Activated CD4-positive, alpha-beta T cell treated with anti-CD3 and anti-CD28 coated beads, Interleukin-2, amount 50 U/mL, for 4 hours (primary cell): ENCODE results near the gene ATXN2.
"Not testable (repeated sequence)": the region's sequence is repeated elsewhere in the genome, so short reads cannot be mapped to it uniquely, and the experiment has no call there.

Experiments
- DNase-seq, 2 experiments: peaks; one replicate each; pipeline ENCODE4 v3.0.0-alpha.2; 2020

The ATXN2 gene

DNA sequence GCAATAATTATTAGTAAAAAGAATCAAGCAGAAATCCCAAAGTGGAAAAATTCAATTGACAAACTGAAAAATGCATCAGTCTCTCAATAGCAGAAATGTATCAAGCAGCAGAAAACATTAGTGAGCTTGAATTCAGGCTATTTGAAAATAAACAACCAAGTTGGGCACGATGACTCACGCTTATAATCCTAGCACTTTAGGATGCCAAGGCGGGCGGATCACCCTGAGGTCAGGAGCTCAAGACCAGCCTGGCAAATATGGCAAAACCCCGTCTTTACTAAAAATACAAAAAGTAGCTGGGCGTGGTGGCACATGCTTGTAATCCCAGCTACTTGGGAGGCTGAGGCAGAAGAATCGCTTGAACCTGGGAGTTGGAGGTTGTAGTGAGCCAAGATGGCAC, 106.1 kb downstream of the ATXN2 start:
- not testable (repeated sequence) for DNase-seq

- no peak for DNase-seq
Measured at GRCh38 chr12:111488798-111489197, 110.3 kb downstream of the ATXN2 start.

DNA sequence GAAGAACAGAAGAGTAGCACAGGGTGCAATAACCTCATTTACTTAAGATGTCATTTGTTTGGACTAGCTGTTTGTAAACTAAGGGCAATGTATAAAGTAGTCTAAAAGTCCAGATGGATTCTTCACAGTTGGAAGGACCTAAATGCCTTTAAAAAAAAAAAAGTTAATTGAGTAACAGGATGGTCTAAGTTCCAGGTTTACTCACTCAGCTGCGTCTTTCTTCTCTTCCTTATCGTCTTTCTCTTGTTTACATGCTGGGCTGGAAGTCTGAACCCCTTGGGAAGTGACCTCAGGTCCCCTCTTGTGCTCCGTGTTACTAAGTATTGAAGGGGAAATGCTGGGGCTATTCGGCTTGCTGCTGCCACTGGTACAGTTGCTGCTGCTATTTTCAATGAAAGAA, 110.8 kb downstream of the ATXN2 start:
- no peak for DNase-seq

GRCh38 chr12:111482462-111482861, 116.7 kb downstream of the ATXN2 start:
- DNase-seq, result no peak

DNA sequence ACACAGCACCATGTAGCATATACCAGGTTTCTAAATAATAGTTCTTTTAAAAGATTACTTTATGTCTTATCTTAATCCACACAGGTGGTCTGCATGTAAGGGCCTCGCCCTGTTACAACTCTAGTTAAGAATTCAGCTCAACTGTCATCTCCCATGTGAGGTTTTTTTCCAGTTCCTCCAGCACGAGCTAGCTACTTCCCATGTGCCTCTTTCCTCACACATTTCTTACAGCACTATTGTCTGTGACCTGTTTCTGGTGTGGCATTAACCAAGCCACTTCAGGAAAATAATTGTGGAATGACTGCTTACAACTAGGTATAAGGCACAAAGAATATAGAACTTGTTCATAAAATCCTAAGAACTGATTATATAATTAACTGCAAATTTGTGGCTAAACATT, 127.9 kb downstream of the ATXN2 start:
- no peak for DNase-seq

DNA sequence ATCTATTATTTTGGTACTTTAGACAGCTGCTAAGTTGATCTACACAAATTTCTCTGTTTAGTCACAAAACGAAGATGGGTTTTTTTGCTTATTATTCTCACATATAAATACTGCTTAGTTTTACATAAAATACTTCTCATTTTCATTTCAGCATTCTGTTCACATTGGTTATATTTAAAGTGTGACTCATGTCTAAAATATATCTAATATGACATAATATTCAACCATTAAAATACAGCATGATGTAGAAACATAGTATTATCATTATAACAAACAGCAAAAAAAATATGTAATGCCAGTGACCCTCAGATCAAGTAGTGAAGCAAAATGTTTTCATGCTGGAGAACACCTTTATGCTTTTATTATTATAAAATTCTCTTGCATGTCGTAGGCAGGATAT, 129.7 kb downstream of the ATXN2 start:
- DNase-seq, result no peak

- no peak for DNase-seq
Measured at GRCh38 chr12:111467857-111468241, 131.3 kb downstream of the ATXN2 start.

- DNase-seq, result no peak
Measured at GRCh38 chr12:111467092-111467856, 131.8 kb downstream of the ATXN2 start.

DNA sequence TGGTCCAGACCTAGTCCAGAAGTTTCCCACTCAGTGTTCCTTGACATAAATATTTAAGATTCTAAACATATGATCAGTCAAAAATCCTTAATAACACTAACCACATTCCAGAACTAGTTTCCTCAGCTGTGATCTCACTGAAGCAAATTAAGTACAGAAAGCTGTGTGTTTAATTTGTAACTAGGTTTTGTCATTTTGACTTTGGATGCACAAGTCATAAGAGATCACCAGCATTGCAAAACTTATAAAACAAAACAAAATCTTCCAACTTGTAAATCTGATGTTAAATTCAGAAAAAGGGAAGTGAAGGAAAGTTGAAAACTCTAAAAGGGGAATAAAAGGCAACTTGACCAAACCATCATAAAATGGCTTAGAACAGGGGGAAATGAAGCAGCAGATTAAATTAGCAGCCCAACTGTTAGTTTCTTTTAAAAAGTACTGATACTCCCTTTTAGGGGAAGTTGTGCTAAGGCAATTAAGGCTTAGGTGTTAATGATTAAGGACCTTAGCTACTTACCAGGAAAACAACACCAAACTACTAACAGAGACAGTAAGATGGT, 136.8 kb downstream of the ATXN2 start:
- no peak for DNase-seq

DNA sequence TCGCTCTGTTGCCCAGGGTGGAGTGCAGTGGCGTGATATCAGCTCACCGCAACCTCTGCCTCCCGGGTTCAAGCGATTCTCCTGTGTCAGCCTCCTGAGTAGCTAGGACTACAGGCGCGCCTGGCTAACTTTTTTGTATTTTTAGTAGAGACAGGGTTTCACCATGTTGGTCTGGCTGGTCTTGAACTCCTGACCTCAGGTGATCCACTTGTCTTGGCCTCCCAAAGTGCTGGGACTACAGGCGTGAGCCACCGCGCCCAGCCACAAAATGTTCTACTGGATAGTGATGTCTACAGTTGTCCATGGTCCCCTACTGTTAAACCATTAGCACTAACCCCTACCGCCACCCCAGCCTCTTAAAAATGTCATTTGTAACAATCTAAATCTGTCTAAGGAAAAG, 139.0 kb downstream of the ATXN2 start:
- not testable (repeated sequence) for DNase-seq

- DNase-seq, result no peak
Measured at GRCh38 chr12:111458546-111459172, 140.5 kb downstream of the ATXN2 start.

- no peak for DNase-seq
Measured at GRCh38 chr12:111457577-111457976, 141.5 kb downstream of the ATXN2 start.

DNA sequence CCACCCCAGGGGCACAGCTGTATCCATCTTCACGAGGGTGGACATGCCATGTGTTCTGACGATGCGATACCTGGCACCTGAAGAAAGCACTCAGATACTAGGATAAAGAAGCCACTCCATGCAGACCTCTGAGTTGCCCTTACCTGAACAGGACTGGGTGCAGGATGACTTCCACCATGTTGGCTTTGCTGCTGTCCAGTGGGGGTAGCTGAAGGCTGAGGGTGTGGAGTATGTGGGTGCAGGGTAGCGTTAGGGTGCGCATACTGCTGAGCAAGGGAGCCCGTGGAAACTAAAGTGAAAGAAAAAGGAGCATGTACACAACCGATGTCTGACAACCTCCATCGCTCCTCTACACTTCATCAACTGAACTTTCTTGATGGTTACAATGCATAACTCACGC, 142.0 kb downstream of the ATXN2 start:
- DNase-seq, result no peak

- no peak for DNase-seq
Measured at GRCh38 chr12:111455448-111456320, 143.4 kb downstream of the ATXN2 start.

DNA sequence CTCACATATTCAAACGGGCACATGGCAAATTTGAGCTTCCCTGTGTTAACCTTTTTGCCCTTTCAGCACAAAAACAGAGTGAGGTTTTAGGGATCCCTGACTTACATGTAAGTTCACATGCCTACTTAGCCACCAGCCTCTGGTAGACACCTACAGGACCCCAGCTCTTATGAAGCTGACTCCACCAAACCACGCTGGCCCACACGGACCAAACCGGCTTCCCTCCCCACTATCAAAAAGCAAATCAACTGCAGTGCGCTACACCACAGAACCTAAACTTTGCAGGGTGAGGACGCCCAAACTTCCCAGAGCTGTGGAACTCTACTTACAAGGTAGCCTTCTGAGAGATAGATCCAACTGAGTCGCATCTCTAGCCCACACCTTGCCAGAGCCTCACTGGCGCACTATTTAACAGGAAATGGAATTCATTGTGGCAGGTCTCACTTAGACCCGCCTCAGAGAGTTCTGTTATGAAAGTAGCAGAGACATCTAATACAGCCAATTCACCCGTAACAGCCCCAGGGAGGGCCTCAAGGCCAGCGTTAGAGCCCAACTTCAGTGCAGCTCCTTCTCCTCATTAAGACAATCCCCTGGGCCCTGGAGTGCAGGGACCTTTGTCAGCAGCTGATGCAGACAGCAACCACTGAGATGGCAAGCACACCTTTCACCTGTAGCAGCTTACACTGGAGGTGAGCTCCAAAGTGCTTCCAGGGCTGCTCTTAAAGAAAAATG, 144.2 kb downstream of the ATXN2 start:
- no peak for DNase-seq

- no peak for DNase-seq
Measured at GRCh38 chr12:111454311-111454710, 144.8 kb downstream of the ATXN2 start.

DNA sequence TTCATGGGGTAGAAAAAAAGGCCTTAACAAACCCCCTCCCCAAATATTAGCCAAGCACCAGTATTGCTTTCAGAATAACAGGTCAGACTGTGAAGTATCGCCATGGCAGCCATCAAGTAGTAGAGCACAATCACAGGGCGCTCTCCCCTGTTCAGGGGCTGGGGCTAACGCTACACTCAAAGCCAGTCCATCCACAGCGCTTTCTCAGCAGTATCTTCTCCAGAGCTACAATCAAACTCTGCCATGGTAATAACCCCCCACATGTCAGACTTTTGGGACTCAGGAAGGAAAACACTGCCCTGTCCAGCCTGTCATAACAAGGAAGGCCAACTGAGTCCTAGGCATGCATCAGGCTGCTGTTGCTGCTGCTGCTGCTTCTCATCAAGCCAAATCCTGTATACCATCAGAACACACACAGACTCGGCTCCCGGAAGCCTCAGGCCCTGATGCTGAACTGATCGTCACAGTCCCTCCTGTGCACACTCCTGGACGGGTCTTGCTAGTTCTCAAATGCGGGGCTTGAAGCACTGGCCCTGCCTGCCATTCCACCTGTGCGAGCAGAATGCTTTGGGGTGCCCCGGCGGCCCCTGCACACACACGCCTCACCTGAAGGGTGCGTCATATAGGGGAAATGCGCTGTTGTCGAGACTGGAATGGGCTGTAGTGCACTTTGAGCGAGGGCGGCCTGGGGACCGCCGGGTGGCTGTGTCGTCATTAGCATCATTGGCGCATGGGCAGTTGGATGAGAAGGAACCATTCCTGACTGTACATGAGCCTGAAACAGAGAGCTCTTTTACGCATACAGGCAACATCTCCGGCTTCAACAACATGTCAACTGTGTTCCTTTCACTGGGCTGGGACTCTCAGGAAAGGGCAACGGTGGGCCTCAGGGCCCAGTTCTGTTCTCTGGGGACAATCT, 145.8 kb downstream of the ATXN2 start:
- no peak for DNase-seq

- no peak for DNase-seq
Measured at GRCh38 chr12:111451649-111452129, 147.4 kb downstream of the ATXN2 start.

- no peak for DNase-seq
Measured at GRCh38 chr12:111451232-111451631, 147.9 kb downstream of the ATXN2 start.

GRCh38 chr12:111450676-111451075, 148.4 kb downstream of the ATXN2 start:
- no peak for DNase-seq
